GM19452 (cell line): ENCODE results near the gene TNFRSF9.
"Not testable (repeated sequence)": the region's sequence is repeated elsewhere in the genome, so short reads cannot be mapped to it uniquely, and the experiment has no call there.

Experiments
- ATAC-seq: cut with Tn5 transposase; IDR thresholded peaks from one replicate; pipeline ENCODE4 v1.9.1; 2021; ENCODE audit not compliant: unreplicated experiment

The TNFRSF9 gene

DNA sequence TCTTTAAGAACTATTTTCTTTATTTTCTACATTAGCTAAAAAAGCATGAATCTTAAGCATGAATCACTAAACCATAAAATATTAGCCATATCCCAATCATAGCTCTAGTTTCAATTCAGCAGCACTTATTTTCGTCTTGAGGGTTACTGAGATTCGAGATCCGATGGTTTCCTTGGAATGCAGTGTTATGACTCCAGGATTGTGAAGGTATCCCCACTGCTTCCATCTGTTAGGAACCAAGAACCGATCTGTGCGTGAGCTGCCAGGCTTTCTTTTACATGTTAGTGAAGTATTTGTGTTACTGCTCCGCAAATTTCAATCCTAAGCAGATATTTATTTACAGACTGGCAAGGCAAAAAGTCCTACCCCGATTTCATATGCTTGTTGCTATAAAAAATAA is 18.8 kb downstream of the TNFRSF9 start:
- ATAC-seq, result no peak

DNA sequence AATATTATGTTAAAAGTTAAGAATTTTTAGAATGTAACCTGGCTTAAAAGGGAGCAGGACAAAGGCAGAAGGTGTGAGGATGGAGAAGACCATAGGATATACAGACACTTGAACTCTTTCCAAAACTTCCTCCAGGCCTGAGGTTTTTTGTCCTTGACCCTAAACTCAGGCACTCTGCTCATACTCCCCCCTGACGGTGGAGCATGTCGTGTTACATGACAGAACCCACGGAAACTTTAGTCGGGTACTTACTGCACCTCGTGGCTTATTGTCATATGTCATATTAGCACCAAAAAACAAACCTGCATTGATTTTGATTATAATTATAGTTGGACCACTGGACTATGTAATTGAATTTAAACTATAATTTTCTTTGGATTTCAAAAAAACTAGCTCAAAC is 20.8 kb downstream of the TNFRSF9 start:
- ATAC-seq, result no peak

DNA sequence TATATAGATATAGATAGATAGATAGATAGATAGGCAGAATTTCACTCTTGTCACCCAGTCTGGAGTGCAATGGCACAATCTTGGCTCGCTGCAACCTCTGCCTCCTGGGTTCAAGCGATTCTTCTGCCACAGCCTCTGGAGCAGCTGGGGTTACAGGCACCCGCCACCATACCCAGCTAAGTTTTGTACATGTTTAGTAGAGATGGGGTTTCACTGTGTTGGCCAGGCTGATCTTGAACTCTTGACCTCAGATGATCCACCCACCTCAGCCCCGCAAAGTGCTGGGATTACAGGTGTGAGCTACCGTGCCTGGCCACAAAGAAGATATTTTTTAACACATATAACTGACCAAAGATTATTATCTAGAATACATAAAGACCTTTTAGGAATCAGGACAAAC is 22.7 kb downstream of the TNFRSF9 start:
- ATAC-seq, result not testable (repeated sequence)

DNA sequence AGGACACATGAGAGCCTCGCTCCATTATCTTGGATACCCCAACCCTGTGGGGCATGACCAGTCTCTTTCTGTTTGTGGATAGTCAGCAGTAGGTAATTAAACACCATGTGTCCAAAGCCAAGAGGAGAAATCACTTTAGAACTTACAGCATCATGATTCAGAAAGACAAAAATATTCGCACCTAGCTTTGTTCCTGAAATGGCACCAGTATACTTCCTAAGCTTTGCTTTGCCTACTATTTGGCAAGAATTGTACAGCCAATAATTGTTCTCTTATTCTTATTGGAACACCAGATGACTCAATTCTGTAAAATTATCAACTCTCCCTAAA is 24.2 kb downstream of the TNFRSF9 start:
- no peak for ATAC-seq

DNA sequence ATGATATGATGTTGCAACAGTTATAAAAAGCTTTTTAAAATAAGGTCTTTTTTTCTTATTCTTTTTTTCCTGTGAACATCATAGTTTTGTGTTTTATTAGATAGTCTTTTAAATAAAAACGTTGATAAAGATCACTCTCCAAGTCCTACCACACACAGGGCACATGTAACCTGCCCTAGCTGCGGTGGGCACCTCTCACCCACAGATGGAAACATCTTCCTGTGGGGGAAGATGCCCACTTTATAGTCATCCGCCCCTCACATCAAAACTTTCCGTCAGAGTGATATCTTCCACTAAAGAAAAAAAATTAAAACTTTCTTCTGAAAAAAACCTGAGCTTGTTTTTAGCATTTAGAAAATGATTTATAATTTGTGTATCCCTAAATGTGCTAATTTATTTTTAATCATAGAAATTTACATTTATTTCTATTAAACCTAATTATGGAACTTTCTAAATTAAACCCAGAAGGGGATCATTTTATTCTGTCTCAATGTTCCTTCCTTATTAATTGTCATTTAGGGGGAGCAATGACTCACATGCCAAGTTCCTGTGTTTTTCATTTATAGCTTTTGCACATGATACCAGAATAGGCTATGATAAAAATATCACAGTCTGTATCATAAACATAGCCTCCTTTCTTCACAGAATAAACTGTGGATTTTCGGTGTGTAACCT is 24.7 kb downstream of the TNFRSF9 start:
- no peak for ATAC-seq

DNA sequence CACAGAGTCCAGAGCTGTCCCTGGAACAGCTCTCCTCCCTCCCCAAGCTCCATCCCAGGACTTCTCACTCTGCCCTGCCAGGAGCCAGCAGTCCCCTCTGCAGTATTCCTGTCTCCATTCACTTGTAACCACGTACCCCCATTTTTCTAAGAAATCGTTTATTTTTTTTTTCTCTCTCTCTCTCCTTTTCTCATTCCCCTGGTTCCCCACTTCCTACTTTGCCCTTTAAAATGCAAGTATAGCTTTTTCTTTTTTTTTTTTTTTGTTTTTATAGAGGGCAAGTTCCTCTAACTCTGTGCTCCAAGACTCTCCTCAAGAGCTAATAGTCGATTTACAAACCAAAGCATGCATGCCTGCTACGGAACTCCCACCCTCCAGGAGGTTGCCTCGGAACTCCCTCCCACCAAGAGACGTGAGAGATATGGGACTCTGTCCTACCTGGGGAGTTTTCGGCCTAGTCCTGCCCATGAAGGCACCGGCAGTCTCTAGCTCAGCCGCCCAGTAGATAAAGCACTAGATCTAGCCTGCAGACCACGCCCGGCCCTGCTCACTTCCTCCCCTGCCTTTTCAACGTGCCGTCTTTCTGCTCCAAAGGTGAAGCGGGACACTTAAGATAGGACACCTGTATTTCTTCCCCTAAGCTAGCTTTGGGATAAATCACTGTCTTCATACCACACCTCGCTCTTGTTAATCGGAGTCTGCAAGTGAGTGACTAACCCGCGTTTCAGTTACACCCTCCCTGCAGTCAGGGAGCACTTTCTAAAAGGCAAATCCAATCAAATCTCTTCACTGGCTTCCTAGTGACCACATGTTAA is 27.7 kb downstream of the TNFRSF9 start:
- no peak for ATAC-seq

DNA sequence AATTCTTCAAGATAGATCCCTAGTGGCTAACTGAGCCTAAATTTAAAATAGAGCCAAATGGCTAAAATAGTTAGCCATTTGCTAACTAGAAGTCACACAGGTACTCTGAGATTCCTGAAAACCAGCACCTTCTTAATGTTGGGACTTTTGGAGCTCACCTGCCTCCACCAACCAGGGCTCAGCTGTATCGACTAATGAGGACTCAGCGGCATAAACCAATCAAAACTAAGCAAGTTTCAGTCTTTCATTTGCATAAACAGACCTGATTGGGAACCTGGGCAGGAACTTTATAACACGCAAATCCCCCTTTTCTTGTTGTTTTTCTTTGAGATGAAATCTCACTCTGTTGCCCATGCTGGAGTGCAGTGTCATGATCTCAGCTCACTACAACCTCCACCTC is 28.5 kb downstream of the TNFRSF9 start:
- ATAC-seq, result no peak

DNA sequence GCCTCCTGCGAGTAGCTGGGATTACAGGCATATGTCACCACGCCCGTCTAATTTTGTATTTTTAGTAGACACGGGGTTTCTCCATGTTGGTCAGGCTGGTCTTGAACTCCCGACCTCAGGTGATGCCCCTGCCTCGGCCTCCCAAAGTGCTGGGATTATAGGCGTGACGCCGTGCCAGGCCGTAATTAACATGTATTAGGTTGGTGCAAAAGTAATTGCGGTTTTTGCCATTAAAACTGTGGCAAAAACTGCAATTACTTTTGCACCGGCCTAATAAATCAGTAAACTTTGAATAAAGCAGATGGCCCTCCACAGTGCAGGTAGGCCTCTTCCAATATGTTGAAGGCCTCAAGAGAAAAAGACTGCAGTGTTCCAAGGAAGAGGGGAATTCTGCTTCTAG is 35.4 kb downstream of the TNFRSF9 start:
- no peak for ATAC-seq

DNA sequence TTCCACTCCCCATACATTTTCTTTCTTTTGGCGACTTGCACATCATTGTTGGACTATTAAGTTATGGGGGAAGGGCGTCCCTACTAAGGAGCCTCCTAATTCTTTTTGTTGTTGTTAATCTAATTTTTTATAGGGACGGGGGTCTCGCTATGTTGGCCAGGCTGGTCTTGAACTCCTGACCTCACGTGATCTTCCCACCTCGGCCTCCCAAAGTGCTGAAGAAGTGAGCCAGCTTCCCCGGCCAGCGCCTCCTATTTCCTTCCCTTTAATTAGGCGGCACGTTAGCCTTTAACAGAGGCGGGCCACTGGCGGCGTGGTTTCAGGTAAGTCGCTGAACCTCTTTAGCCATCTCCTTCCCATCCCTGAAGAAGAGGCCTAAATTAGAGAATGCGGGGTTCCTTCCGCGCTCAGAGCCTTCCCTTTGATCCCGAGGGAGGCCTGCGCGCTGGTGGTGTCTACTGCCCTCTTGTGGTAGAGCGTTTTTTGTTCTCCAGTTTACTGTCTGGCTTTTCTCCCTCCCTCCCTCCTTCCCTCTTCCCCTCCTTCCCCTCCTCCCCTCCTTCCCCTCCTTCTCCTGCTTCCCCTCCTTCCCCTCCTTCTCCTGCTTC is 38.1 kb downstream of the TNFRSF9 start:
- no peak for ATAC-seq

DNA sequence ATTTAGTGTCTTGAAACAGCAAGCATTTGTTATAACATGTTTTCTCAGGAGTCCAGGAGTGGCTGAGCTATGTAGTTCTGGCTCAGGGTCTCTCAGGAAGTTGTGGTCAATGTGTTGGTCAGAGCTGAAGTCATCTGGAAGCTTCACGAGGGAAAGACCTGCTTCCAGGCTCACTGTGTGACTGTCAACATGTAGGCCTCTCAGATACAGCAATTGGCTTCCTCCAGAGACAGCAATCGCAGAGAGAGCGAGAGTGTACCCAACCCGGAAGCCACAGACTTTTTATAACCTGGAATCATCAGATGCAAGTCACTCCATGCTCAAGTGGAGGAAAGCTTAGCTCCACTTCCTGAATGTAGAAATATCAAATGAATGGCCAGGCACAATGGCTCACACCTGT is 40.9 kb downstream of the TNFRSF9 start:
- ATAC-seq, result no peak

DNA sequence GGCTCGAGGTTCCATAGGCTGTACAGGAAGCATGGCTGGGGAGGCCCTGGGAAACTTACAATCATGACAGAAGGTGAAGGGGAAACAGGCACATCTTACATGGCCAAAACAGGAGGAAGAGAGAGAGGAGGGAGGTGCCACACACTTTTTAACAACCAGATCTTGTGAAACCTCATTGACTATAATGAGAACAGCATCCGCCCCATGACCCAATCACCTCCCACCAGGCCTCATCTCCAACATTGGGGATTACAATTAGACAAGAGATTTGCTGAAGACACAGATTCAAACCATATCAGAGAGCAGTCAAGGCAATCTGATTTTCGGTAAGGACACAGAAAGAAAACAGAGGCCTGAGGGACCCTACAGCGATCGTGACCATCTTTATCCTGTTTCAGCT is 41.7 kb downstream of the TNFRSF9 start:
- ATAC-seq, result no peak

DNA sequence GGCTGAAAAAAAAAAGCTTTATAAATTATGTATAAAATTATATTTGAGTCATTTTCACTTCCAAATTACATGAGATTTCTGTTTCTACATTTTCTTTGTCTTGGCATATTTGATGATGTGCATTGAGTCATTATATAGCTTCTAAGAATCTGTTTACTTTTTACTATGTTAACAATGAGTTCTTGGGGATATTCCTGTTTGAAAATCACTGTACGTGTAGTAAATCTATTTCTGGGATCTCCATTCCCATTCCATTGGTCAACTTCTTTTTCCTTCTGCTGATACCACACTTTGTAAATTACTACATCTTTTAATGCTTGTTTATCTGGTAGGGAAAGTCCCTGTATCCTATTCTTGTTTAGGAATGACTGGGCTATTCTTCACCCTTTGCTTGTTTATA is 43.6 kb downstream of the TNFRSF9 start:
- no peak for ATAC-seq

DNA sequence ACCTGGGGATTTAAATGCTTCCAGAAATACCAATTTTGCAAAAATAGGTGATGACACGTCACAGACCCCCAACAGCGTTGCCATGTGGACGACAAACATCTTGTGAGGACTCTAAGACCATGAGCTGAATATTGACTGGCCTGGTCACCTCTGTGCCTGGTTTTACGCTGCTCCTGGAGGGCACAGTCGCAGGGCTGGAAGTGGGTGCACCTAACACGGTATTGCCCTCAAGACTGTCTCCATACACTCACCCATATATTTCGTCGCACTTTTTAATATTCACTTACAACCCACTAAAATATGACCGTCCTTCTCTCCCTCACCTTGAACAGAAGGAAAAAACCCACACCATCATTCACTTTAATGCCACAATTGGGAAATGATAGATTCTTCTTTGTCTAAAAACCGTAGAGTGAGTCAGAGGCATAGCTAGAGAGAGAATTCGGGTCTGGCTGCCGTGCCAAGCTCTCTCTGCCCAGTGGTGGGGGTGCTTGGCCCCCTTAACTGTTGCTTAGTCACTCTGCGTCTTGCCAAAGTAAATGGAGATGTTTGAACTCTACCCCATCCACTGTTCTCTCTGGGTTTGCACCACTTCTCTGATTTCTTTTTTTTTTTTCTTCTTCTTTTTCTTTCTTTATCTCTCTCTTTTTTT is 47.0 kb downstream of the TNFRSF9 start:
- ATAC-seq, result no peak

DNA sequence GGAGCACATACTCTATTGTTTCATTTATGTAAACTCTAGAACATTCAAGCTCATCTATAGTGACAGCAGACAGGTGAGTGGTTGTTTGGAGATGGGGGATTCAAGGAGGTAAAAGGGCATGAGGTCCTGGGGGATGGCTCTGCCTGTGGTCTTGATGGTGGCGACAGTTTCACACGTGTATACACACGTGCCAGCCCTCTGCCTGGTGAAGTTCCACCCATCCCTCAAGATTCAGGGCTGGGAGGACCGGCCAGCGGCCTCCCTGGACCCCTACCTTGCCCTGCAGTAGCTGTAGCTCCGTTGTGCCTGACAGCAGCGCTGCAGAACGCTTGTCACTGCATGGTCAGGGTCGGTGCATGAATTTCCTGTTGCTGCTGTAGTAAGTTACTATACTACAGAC is 48.8 kb downstream of the TNFRSF9 start:
- ATAC-seq, result no peak

DNA sequence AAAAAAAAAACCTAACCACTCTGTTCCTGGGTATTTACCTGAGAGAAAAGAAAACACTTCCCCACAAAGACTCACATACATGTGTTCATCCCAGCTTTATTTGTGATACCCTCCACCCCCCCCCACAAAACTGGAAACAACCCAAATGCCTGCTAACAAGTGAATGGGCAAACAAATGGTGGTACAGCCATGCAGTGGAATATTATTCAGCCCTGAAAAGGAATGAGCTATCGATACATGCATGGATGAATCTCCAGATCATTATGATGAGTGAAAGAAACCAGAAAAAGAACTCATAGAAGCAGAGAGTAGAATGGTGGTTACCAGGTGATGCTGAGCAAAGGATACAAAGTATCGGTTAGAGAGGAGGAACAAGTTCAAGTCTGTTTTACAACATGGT is 49.8 kb downstream of the TNFRSF9 start:
- ATAC-seq, result no peak

DNA sequence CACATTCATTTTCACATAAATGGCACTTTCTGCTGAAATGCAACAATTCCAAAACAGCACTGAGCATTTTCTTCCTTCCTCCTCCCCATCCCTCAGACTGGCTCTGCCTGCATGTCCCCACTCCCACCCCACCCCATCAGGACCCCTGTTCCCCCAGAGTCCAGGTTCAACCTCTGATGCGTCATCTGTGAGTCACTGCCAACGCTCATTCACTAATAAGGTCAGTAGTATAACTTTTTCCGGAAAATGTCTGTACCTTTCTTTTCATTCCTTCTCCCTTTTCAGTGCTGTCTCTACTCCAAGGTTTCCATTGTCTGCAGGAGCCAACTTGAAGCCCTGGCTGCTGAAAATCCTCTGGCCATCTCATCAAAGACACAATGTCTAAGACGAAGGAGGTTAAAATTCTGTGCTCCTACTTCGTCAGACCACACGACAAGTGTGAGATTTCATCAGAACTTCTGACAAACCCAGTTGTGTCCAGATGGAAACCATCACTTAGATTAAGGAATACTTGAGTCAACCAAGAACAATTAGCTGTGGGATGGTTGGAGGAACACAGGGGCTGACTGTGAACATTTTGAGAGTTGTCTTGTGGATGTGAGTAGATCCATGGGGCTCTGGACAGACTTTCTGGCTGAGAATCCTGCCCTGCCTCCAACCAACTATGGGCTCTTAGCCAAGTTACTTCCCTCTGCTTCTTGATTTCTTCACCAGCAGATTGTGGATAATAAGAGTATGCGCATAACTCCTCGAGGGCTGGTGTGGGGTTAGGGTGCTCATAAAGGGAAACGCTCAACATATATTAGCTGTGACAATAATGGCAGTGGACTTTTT is 52.2 kb downstream of the TNFRSF9 start:
- ATAC-seq, result no peak

DNA sequence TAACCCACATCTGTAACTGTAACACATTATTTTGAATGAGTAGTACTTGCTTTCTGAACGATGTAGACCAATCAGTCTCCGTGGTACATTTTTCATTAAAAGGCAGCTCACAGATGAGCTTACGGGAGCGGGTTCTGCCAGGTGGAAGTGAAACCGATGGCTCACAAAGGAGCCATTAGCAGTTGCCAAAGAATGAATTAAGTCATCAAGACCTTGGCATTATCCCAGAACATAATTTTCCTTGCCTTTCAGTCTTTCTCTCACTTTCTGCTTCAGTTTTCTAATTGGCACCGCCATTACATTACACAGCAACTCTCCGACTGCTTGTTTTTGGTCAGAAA is 54.3 kb downstream of the TNFRSF9 start:
- no peak for ATAC-seq

DNA sequence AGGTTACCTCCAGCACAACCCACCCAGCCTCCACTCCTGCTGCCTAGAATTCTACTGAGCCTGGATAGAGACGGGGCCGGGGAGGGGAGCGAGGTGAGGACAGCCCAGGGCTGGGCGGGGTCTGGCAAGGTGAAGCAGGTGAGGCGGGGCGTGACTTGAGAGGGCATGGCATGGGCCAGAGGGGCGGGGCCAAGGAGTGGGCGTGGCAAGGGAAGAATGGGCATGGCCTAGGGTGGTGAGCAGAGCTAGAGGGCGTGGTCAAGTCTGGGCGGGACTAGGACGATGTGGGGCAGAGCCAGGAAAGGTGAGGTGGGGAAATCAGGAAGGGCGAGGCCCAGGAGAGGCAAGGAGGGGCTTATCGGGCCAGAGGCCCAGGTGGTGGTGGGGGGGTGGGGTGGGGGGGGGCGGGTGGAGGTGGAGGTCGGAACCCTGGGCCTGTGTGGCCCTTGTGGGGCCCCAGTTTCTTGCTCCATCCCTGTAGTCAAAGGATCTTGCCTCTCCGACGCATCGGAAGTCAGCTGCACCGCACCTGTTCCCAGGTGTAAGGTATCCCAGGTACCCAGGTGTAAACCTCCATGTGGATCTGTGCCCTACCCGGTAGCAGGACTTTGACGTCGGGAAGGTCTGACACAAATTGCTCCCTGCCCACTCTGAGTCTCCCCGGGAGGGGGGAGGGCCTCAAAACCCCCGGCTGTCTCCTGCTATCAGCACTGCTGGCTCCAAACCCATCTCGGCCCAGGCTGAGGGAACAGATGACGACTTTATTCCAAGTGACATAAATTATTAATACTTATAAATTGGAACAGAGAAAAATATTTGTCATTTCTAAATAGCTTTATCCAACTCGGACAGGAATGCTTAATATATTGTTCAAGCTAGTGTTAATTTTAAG is 54.9 kb downstream of the TNFRSF9 start:
- ATAC-seq, result no peak

DNA sequence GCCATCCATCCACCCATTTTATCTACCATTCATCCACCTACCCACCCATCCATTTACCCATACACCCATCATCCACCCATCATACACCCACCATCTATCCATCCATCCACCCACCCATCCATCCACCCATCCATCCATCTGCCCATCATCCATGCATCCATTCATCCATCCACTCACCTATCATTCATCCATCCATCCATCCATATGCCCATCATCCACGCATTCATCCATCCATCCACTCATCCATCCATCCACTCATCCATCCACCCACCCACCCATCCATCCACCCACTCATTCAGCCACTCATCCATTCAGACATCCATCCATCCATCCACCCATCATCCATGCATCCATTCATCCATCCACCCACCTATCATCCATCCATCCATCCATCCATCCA is 55.9 kb downstream of the TNFRSF9 start:
- no peak for ATAC-seq

DNA sequence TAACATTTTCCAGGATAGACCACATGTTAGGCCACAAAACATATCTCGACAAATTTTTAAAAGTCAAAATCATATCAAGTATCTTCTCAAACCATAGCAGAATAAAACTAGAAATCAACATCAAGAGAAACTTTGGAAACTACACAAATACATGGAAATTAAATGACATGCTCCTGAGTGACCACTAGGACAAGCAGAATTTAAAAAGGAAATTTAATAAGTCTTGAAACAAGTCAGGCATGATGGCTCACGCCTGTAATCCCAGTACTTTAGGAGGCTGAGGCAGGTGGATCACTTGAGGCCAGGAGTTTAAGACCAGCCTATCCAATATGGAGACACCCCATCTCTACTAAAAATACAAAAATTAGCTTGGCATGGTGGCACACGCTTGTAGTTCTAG is 61.4 kb downstream of the TNFRSF9 start:
- no peak for ATAC-seq
